Measurements from ENCODE around the gene FLT4.

The FLT4 gene

DNA sequence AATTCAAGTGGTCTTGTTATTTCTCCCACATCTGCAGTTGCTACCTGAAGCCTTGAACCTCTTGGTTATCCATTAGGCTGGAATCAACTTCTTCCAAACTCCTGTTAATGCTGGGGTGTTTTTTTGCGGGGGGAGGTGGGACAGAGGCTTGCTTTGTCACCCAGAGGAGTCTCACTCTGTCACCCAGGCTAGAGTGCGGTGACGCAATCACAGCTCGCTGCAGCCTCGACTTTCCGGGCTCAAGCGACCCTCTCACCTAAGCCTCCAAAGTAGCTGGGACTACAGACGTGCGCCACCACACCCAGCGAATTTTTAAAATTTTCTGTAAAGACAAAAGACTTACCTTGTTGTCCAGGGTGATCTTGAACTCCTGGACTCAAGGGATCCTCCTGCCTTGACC is 62.5 kb downstream of the FLT4 start:
- FAIRE-seq = no peak

DNA sequence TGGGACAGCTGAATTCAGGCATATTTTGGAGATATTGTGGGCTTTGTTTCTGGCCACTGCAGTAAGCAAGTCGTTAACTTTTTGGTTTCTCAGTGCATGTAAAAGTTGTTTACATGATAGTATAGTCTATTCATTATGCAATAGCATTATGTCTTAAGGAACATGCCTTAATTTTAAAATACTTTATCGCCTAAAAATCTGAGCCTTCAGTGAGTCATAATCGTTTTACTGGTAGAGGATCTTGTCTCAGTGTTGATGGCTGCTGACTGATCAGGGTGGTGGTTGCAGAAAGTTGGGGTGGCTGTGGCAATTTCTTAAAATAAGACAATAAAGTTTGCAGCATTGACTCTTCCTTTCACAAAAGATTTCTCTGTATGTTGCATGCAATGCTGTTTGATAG is 63.2 kb downstream of the FLT4 start:
- FAIRE-seq = no peak

DNA sequence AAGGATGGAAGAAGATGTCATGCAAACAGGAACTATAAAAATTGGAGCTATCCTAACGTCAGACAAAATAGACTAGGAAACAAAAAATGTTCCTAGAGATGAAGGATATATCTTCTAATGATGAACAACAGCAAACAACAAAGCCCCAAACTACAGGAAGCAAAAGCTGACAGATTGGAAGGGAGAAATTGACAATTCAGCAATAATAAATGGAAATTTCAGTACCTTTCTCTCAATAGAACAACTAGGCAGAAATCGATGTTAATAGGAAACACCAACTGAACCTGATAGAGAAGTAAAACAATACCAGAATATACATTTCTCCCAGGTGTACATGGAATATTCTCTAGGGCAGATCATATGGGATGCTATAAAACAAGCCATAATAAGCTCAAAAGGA is 65.7 kb downstream of the FLT4 start:
- no peak for FAIRE-seq

DNA sequence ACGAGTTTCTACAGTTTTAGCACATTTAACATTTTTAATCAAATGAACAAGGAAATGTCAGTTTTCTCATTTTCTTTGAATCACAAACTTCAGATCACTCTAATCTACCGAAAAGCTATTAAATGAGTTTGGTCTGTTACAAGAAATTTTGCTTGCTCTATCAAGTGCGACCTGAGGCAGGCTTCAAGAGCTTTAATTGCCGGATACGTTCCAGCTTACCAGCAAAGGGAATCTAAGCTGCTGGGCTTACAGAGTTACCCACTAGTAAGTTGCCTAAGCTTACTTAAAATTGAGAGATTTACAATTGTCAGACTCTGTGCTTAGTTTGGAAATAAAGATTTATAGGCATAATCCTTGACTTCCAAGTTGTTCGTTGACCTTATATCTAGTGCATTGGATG is 68.7 kb downstream of the FLT4 start:
- no peak for FAIRE-seq

DNA sequence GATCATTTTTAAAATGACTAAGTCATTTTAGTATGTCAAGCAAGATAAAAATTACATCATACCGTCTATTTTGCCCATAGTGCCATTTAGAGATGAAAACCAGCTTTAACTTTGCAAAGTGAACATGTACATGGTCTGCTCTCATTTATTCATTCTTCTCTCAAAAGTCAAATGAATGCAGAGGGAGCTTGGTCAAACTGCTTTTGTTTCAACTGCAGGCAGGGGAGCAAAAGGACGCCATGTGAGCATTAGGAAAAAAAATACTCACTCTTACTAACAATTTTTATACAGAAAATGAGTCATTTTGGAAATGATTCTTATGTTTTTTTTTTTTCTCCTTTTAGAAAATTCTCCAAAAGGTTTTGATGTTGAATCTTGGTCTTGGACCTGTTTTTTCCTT is 73.8 kb downstream of the FLT4 start:
- no peak for FAIRE-seq

DNA sequence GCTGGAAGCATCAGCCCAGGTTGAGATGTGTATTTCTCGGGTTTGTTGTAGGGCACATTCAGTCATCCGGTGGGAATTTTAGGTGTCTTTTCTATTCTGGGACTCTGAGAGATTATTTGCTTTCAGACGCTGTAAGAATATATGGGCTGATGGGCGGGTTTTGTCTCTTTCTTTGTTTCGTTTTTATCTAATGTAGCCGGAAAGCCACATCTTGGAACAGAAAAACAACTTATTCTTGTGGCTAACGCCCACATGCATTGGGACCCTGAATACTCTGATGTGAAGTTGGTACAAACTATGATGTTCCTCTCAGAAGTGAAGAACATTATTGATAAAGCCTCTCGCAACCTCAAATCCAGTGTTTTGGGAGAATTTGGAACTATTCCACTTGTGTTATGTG is 80.5 kb downstream of the FLT4 start:
- no peak for FAIRE-seq

DNA sequence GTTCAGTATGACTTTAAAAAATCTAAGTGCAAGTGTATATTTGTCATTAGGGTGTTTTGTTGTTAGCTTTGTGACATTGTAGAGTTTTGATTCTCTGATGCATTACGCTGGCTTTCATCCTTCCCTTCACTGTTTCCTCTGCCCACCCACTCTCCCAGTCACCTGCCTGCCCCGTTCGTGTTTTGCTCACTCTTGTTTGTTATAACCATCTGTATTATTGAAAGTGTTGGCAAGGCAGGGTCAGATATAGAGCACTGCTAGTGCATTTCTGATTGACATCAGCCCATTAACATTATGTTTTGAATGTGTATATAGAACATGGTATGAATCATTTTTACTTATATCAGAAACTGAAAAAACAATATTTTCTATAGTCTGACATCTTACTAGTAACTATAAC is 85.4 kb downstream of the FLT4 start:
- FAIRE-seq = no peak

DNA sequence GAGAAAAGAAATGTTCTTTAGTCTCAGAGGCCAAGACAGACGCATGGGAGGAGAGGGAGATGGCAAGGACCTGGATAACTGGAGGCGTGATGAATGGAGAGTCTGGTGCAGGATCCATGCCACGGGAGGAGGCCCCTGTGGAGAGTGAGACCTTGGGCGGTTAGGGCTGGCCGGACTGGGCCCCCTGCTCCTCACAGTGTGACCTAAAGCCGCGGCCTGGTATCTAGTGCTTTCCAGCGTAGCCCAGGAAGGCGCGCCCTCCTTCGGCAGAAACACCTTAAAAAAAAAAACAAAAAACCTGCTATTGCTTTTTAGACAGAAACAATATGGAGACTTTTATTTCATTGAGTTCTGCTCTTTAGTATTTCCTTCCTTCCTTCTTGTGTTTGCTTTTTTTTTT is 91.2 kb downstream of the FLT4 start:
- FAIRE-seq = no peak

GRCh38 chr5:180557217-180557809 is 92.1 kb downstream of the FLT4 start:
- FAIRE-seq = no peak

GRCh38 chr5:180555168-180555921 is 94.1 kb downstream of the FLT4 start:
- FAIRE-seq = no peak

DNA sequence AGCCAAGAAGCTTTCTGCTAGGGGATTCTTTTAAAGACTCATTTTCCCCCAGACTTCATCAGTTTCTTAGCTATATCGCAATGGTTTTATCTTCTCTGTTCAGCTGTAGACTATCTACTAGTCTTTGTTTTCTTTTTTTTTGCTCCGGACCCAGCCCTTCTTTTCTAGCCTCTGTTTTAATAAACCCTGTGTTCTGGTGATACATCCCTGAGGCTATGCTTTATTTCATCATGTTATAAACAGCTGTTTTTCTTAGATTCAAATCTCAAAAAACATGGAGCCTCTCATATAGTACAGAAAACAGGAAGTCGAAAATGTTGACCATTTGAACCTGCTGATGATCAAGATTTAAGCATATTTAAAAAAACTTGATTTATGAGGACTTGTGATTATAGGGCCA is 95.9 kb downstream of the FLT4 start:
- FAIRE-seq = no peak

Data from TTC549 (cell line).